HEK293 (cell line): ENCODE data around the gene PHF19.

Experiments
- ZFHX2 ChIP-seq: fragments of 450-650 bp; formaldehyde crosslinking; conservative IDR thresholded peaks from 2 replicates; pipeline ENCODE4 v1.5.1; 2016; ENCODE audit warnings: missing biosample characterization, missing genetic modification characterization
- ZNF202 ChIP-seq: fragments of 450-650 bp; formaldehyde crosslinking; IDR thresholded peaks from 2 replicates; pipeline ENCODE4 v1.5.1; 2016; ENCODE audit warnings: missing biosample characterization, missing genetic modification characterization, borderline replicate concordance
- ZNF404 ChIP-seq: fragments of 450-650 bp; formaldehyde crosslinking; IDR thresholded peaks from 2 replicates; pipeline ENCODE4 v1.5.1; 2017; ENCODE audit warnings: missing biosample characterization, missing genetic modification characterization
- ZNF670 ChIP-seq: fragments of 450-650 bp; formaldehyde crosslinking; IDR thresholded peaks from 2 replicates; pipeline ENCODE4 v1.5.1; 2016; ENCODE audit warnings: missing biosample characterization, missing genetic modification characterization, low read depth
- ZNF785 ChIP-seq: fragments of 450-650 bp; formaldehyde crosslinking; IDR thresholded peaks from 2 replicates; pipeline ENCODE4 v1.5.1; 2016; ENCODE audit warnings: missing biosample characterization, missing genetic modification characterization
- TF ChIP-seq, protein P1 (sequence below): fragments of 450-650 bp; formaldehyde crosslinking; IDR thresholded peaks from 2 replicates; pipeline ENCODE4 v1.5.1; 2016; ENCODE audit warnings: missing biosample characterization, missing genetic modification characterization
- TF ChIP-seq, protein P2 (sequence below): sonication (generic); formaldehyde crosslinking; IDR thresholded peaks from 2 replicates; pipeline ENCODE4 v1.8.1; 2022; ENCODE audit warnings: mild to moderate bottlenecking, moderate library complexity, missing genetic modification reagents
- TF ChIP-seq, protein P3 (sequence below): fragments of 450-650 bp; formaldehyde crosslinking; IDR thresholded peaks from 2 replicates; pipeline ENCODE4 v1.5.1; 2016; ENCODE audit warnings: missing biosample characterization, missing genetic modification characterization
- TF ChIP-seq, protein P4 (sequence below): fragments of 450-650 bp; formaldehyde crosslinking; IDR thresholded peaks from 2 replicates; pipeline ENCODE4 v1.5.1; 2016; ENCODE audit warnings: missing biosample characterization, missing genetic modification characterization, low read depth
- TF ChIP-seq, protein P5 (sequence below): fragments of 450-650 bp; formaldehyde crosslinking; IDR thresholded peaks from 2 replicates; pipeline ENCODE4 v1.5.1; 2017; ENCODE audit warnings: missing biosample characterization, mild to moderate bottlenecking, missing genetic modification characterization, moderate library complexity
- TF ChIP-seq, protein P6 (sequence below): fragments of 450-650 bp; formaldehyde crosslinking; optimal IDR thresholded peaks from 2 replicates; pipeline ENCODE3; 2016; ENCODE audit warnings: missing biosample characterization, mild to moderate bottlenecking, missing genetic modification characterization

DNA sequence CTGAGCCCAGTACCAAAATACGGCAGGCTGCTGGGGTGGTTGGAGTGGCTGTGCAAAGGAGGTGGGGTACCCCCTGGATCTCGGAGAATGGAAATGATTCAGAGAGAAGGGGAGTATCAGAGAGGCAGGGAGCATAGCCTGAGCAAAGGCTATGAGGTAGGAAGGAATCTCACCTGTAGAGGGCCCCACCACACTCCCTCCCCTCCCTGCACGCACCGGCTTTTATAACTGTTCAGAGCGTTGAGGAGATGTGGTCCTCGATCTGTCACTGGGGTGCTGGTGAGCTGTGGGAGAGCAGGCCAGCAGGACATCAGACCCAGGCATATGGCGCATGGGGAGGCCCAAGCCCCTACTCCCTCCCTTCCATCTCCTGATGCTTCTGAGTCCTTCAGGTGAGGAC is 13.2 kb downstream of the PHF19 start:
- TF ChIP-seq, protein P1, sequence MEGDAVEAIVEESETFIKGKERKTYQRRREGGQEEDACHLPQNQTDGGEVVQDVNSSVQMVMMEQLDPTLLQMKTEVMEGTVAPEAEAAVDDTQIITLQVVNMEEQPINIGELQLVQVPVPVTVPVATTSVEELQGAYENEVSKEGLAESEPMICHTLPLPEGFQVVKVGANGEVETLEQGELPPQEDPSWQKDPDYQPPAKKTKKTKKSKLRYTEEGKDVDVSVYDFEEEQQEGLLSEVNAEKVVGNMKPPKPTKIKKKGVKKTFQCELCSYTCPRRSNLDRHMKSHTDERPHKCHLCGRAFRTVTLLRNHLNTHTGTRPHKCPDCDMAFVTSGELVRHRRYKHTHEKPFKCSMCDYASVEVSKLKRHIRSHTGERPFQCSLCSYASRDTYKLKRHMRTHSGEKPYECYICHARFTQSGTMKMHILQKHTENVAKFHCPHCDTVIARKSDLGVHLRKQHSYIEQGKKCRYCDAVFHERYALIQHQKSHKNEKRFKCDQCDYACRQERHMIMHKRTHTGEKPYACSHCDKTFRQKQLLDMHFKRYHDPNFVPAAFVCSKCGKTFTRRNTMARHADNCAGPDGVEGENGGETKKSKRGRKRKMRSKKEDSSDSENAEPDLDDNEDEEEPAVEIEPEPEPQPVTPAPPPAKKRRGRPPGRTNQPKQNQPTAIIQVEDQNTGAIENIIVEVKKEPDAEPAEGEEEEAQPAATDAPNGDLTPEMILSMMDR (tag by site-specific recombination): no peak
- TF ChIP-seq ZNF202 (tag by site-specific recombination) (no peak), ZNF785 (tag by site-specific recombination) (no peak), ZNF670 (no peak), ZFHX2 (tag by site-specific recombination) (no peak), ZNF404 (tag by site-specific recombination) (no peak)
- TF ChIP-seq, protein P2, sequence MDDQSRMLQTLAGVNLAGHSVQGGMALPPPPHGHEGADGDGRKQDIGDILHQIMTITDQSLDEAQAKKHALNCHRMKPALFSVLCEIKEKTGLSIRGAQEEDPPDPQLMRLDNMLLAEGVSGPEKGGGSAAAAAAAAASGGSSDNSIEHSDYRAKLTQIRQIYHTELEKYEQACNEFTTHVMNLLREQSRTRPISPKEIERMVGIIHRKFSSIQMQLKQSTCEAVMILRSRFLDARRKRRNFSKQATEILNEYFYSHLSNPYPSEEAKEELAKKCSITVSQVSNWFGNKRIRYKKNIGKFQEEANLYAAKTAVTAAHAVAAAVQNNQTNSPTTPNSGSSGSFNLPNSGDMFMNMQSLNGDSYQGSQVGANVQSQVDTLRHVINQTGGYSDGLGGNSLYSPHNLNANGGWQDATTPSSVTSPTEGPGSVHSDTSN (CRISPR knock-in tag): no peak
- TF ChIP-seq, protein P3, sequence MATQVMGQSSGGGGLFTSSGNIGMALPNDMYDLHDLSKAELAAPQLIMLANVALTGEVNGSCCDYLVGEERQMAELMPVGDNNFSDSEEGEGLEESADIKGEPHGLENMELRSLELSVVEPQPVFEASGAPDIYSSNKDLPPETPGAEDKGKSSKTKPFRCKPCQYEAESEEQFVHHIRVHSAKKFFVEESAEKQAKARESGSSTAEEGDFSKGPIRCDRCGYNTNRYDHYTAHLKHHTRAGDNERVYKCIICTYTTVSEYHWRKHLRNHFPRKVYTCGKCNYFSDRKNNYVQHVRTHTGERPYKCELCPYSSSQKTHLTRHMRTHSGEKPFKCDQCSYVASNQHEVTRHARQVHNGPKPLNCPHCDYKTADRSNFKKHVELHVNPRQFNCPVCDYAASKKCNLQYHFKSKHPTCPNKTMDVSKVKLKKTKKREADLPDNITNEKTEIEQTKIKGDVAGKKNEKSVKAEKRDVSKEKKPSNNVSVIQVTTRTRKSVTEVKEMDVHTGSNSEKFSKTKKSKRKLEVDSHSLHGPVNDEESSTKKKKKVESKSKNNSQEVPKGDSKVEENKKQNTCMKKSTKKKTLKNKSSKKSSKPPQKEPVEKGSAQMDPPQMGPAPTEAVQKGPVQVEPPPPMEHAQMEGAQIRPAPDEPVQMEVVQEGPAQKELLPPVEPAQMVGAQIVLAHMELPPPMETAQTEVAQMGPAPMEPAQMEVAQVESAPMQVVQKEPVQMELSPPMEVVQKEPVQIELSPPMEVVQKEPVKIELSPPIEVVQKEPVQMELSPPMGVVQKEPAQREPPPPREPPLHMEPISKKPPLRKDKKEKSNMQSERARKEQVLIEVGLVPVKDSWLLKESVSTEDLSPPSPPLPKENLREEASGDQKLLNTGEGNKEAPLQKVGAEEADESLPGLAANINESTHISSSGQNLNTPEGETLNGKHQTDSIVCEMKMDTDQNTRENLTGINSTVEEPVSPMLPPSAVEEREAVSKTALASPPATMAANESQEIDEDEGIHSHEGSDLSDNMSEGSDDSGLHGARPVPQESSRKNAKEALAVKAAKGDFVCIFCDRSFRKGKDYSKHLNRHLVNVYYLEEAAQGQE: no peak
- TF ChIP-seq, protein P4, sequence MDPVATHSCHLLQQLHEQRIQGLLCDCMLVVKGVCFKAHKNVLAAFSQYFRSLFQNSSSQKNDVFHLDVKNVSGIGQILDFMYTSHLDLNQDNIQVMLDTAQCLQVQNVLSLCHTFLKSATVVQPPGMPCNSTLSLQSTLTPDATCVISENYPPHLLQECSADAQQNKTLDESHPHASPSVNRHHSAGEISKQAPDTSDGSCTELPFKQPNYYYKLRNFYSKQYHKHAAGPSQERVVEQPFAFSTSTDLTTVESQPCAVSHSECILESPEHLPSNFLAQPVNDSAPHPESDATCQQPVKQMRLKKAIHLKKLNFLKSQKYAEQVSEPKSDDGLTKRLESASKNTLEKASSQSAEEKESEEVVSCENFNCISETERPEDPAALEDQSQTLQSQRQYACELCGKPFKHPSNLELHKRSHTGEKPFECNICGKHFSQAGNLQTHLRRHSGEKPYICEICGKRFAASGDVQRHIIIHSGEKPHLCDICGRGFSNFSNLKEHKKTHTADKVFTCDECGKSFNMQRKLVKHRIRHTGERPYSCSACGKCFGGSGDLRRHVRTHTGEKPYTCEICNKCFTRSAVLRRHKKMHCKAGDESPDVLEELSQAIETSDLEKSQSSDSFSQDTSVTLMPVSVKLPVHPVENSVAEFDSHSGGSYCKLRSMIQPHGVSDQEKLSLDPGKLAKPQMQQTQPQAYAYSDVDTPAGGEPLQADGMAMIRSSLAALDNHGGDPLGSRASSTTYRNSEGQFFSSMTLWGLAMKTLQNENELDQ: no peak
- TF ChIP-seq, protein P5, sequence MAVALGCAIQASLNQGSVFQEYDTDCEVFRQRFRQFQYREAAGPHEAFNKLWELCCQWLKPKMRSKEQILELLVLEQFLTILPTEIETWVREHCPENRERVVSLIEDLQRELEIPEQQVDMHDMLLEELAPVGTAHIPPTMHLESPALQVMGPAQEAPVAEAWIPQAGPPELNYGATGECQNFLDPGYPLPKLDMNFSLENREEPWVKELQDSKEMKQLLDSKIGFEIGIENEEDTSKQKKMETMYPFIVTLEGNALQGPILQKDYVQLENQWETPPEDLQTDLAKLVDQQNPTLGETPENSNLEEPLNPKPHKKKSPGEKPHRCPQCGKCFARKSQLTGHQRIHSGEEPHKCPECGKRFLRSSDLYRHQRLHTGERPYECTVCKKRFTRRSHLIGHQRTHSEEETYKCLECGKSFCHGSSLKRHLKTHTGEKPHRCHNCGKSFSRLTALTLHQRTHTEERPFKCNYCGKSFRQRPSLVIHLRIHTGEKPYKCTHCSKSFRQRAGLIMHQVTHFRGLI (tag by site-specific recombination): no peak
- TF ChIP-seq, protein P6, sequence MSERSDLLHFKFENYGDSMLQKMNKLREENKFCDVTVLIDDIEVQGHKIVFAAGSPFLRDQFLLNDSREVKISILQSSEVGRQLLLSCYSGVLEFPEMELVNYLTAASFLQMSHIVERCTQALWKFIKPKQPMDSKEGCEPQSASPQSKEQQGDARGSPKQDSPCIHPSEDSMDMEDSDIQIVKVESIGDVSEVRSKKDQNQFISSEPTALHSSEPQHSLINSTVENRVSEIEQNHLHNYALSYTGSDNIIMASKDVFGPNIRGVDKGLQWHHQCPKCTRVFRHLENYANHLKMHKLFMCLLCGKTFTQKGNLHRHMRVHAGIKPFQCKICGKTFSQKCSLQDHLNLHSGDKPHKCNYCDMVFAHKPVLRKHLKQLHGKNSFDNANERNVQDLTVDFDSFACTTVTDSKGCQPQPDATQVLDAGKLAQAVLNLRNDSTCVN (tag by site-specific recombination): no peak
